Small intestine (tissue), 7 donors: Measurements from ENCODE around the gene PMM1. TPM values are rescaled to one million over a fixed set of nuclear protein-coding genes. Genes with fewer than 3 reads are reported as not detected.

Experiments used
- DNase-seq, 2 donors: peaks; one replicate each; pipeline versions ENCODE4 v3.0.0 to v3.0.0-alpha.2; 2013
- FAIRE-seq: peaks from 2 replicates; lab custom pipeline; 2012; peaks lifted over from hg19 to GRCh38; lab: Jason Lieb, UNC
- H3K27ac ChIP-seq, 3 donors: one replicate each; pipeline ENCODE4 v1.5.1; 2013; ENCODE audit warnings: low read length in 2 of 3, mild to moderate bottlenecking in 2 of 3, control low read depth in 1 of 3, inconsistent platforms in 1 of 3, low read depth in 1 of 3, moderate library complexity in 1 of 3
- H3K27me3 ChIP-seq, 3 donors: one replicate each; pipeline ENCODE4 v1.6.1; 2013; ENCODE audit warnings: low read length in 3 of 3, inconsistent platforms in 1 of 3; ENCODE audit not compliant: control insufficient read depth in 3 of 3, insufficient read depth in 3 of 3
- H3K36me3 ChIP-seq, 3 donors: one replicate each; pipeline ENCODE4 v1.6.1; 2013; ENCODE audit warnings: low read length in 3 of 3, inconsistent platforms in 1 of 3, low read depth in 1 of 3, mild to moderate bottlenecking in 1 of 3, moderate library complexity in 1 of 3; ENCODE audit not compliant: control insufficient read depth in 3 of 3, insufficient read depth in 2 of 3
- H3K4me1 ChIP-seq, 3 donors: one replicate each; pipeline ENCODE4 v1.6.1; 2013; ENCODE audit warnings: low read length in 2 of 3, inconsistent platforms in 1 of 3, low read depth in 1 of 3, mild to moderate bottlenecking in 1 of 3, moderate library complexity in 1 of 3; ENCODE audit not compliant: control insufficient read depth in 3 of 3, insufficient read depth in 2 of 3
- H3K4me3 ChIP-seq, 3 donors: one replicate each; pipeline ENCODE4 v1.5.1; 2013; ENCODE audit warnings: low read length in 3 of 3, control low read depth in 1 of 3, inconsistent platforms in 1 of 3, low read depth in 1 of 3, mild to moderate bottlenecking in 1 of 3, moderate library complexity in 1 of 3
- H3K9me3 ChIP-seq, 2 donors: one replicate each; pipeline ENCODE4 v1.6.1; 2013; ENCODE audit warnings: low read depth in 1 of 2, low read length in 1 of 2; ENCODE audit not compliant: control insufficient read depth in 2 of 2, insufficient read depth in 1 of 2
- WGBS, 3 donors: extraction: QIAGEN DNeasy Blood & Tissue Kit; methylation state at CpG; one replicate each; pipeline ENCODE4 v1.1.7; 2013; 5-methylcytosine and 5-hydroxymethylcytosine counted together
- polyA plus RNA-seq, 4 donors: library from polyadenylated mRNA; stranded (reverse) in 3 of 4; unstranded in 1 of 4; fragments of 200-250 nt in 3 of 4; fragments of 120-200 nt in 1 of 4; gene quantifications; one replicate each; pipeline versions ENCODE4 v1.2.1 to v1.2.3, GENCODE V29; 2013
- donor health status: healthy with polysubstance abuse.
- donor health status: control.
- donor health status: control.
- donor health status: Bipolar disorder and iron deficiency.
- donor health status: healthy.

PMM1 gene
- polyA plus RNA-seq, 4 donors, result 45.5 to 125 (median 90.4) TPM

DNA sequence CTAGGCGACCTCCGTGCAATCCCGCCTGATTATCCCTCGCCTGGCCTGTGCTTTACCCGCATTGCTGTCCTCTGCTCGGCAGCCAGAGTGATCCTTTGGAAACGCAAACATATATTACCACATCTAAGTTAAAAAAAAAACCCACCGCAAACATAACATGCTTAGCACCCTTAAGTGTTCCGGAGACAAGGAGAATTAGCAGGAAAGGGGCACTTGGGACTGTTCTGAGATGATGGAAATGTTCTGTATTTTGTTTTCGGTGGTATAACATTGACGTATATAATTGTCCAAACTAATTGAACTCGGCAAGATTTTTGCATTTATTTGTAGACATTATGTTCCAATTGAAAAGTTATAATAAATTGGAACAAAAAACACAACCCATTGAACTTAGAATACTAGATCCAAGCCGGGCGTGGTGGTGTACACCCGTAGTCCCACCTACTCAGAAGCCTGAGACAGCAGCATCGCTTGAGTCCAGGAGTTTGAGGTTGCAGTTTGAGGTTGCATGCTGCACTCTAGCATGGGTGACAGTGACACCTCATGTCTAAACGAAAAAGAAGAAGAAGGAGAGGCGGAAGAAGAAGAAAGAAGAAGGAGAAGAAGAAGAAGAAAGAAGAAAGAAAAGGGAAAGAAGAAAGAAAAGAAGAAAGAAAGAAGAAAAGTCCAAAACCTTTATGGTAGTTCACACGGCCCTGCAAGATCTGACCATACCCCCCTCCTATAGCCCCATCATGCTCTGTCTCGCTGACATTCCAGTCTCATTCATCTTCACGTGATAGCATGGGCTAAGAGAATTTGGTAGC, 44.8 kb downstream of the PMM1 start:
- no peaks in the 10 kb centered on the region for H3K9me3 ChIP-seq
- DNase-seq (no peak), FAIRE-seq (no peak)
- H3K27ac ChIP-seq, result peak overlapping the region in 1 of 3 donors; percentile 29
- peak overlapping the region; percentile 14 to 98 (median 75) for H3K4me3 ChIP-seq
- 23 to 24% (median 24%) methylated on average over 21 of the region's 21 CpGs for WGBS, 3 donors
- H3K27me3 ChIP-seq, result no peaks in the 10 kb centered on the region
- H3K4me1 ChIP-seq, result peaks cover 2 to 7% (median 2%) of the 10 kb centered on the region in 3 donors
- H3K36me3 ChIP-seq, result peaks cover 0 to 14% (median 0%) of the 10 kb centered on the region in 3 donors

DNA sequence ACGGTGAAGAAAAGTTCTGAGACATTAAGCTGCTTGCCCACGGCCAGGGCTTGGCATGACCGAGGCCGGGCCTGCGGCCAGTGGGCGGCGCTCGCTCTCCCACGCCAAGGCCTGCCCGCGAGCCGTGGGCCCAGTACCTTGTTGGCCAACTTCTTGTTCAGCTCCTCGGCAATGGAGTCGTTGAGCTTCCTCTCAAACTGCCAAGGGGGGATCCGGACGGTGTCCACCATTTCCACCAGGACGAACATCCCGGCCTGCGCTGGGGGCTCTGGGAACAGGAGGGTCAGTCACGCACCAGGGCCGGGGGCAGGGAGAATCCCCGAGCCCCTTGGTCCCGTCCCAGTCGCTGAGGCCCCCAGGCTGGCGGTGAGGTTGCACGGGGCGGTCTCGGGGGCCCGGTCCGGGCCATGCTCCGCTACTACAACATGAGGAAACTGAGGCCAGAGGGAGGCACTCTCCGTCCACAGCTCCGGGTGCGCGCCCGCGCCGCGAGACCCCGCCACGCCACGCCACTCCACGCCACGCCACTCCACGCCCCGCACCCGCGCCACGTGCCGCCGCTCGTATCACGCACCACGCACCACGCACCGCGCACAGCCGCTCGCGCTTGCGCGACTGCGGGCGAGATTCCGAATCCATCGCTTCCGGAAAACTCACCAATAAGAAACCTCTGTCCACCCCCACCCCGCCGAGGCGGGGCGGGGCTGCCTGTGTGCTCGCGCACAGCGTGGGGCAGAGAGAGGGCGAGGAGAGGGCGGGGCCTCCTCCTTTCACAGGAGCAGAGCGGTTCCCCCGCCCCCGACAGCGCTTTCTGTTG, 45.6 kb downstream of the PMM1 start, which contains the start of gene POLR3H:
POLR3H (minus strand) TSS at position 617 of the 817 bp plus-strand sequence; CDS start at position 248, 369 bp downstream.
- H3K4me1 ChIP-seq, result peaks cover 2 to 7% (median 2%) of the 10 kb centered on the region in 3 donors
- H3K36me3 ChIP-seq, result peaks cover 0 to 21% (median 0%) of the 10 kb centered on the region in 3 donors
- FAIRE-seq (no peak), DNase-seq (peak; percentile 99)
- peak within 1 kb of the TSS; percentile 75 to 98 (median 77) for H3K4me3 ChIP-seq
- WGBS, 3 donors, result 1% methylated on average over 62 to 80 of the region's 80 CpGs
- no peaks in the 10 kb centered on the region for H3K27me3 ChIP-seq
- H3K27ac ChIP-seq, result peak within 1 kb of the TSS; percentile 27 to 77 (median 75)
- no peaks in the 10 kb centered on the region for H3K9me3 ChIP-seq

DNA sequence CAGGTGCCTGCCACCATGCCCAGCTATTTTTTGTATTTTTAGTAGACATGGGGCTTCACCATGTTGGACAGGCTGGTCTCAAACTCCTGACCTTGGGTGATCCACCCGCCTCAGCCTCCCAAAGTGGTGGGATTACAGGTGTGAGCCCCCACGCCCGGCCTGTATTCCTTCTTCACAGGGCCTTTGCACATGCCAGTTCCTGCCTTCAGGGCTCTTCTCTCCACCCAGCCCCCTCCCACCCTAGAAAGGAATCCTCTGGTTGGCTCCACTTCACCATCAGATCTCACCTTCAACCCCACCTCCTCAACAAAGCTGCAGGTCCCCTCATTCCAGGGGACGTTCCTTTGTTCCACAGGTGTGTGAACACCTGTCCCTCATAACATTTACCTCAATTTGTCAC, 47.4 kb downstream of the PMM1 start:
- Histone ChIP-seq H3K36me3 (peaks cover 0 to 36% (median 0%) of the 10 kb centered on the region in 3 donors), H3K27ac (no peak overlapping the region), H3K27me3 (no peaks in the 10 kb centered on the region), H3K4me3 (no peak overlapping the region), H3K4me1 (peaks cover 2 to 7% (median 2%) of the 10 kb centered on the region in 3 donors), H3K9me3 (no peaks in the 10 kb centered on the region)
- DNase-seq (no peak), FAIRE-seq (no peak)
- WGBS, 3 donors, result 83 to 92% (median 88%) methylated on average over 4 of the region's 4 CpGs

DNA sequence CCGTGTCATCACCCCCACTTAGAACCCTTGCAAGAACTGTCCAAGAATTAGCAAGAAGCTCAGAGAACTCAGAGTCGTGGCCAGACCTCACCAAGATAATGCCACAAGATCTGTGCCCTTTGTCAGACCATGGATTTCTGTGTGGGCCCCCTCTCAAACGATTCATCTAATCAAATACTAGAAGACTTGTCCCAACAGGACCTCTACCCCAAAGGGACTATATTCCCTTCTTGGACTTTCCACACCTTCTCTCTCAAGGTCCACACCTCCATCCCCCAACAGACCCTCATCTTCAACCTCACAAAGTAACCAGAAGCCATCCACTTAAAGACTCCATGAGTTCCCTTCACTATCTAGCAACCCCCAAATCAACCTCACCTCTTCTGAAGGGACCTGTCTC, 48.2 kb downstream of the PMM1 start:
- 47 to 70% (median 54%) methylated on average over 3 of the region's 3 CpGs for WGBS, 3 donors
- H3K4me1 ChIP-seq, result peaks cover 2 to 7% (median 2%) of the 10 kb centered on the region in 3 donors
- peaks cover 0 to 41% (median 0%) of the 10 kb centered on the region in 3 donors for H3K36me3 ChIP-seq
- H3K27me3 ChIP-seq, result no peaks in the 10 kb centered on the region
- H3K4me3 ChIP-seq, result no peak overlapping the region
- FAIRE-seq, result no peak
- H3K9me3 ChIP-seq, result no peaks in the 10 kb centered on the region
- DNase-seq, result no peak
- no peak overlapping the region for H3K27ac ChIP-seq

DNA sequence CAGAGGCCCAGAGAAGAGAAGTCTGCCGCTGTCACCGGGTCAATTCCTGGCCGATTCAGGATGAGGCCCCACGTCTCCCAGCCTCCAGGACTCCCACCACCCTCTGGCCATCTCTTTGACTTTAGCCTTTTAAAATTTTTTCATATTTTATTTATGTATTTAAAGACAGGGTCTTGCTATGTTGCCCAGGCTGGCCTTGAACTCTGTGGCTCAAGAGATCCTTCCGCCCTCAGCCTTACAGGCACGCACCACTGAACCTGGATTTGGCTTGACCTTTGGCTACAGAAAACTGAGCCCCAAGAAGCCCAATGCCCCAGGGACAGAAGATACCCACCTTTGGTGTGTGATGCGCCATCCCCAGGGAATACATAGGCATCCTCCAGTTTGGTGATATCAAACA, 49.3 kb downstream of the PMM1 start:
- FAIRE-seq (no peak), DNase-seq (no peak)
- H3K4me3 ChIP-seq, result no peak overlapping the region
- H3K27ac ChIP-seq, result no peak overlapping the region
- no peaks in the 10 kb centered on the region for H3K27me3 ChIP-seq
- H3K9me3 ChIP-seq, result no peaks in the 10 kb centered on the region
- H3K4me1 ChIP-seq, result peaks cover 2 to 7% (median 2%) of the 10 kb centered on the region in 3 donors
- H3K36me3 ChIP-seq, result peaks cover 0 to 41% (median 0%) of the 10 kb centered on the region in 3 donors
- 93 to 95% (median 94%) methylated on average over 7 of the region's 7 CpGs for WGBS, 3 donors

DNA sequence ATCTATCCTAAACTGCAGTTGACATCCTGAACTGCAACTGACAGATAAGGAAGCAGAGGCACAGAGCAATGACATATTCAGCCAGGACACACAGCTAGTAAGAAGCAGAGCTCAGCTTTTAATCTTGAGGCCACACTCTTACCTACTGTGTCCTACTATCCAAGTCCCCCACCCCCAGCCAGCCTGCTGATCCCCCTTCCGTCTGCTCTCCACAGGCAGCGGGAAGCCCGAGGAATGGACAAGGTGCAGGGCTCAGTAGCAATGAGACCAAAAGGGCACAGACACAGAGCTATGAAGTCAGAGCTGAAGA, 49.7 kb downstream of the PMM1 start:
- FAIRE-seq (no peak), DNase-seq (no peak)
- no peaks in the 10 kb centered on the region for H3K27me3 ChIP-seq
- no peak overlapping the region for H3K27ac ChIP-seq
- peaks cover 2 to 7% (median 2%) of the 10 kb centered on the region in 3 donors for H3K4me1 ChIP-seq
- peaks cover 0 to 41% (median 0%) of the 10 kb centered on the region in 3 donors for H3K36me3 ChIP-seq
- H3K4me3 ChIP-seq, result no peak overlapping the region
- H3K9me3 ChIP-seq, result no peaks in the 10 kb centered on the region
- WGBS, 3 donors, result 76 to 90% (median 88%) methylated on average over 3 of the region's 3 CpGs

DNA sequence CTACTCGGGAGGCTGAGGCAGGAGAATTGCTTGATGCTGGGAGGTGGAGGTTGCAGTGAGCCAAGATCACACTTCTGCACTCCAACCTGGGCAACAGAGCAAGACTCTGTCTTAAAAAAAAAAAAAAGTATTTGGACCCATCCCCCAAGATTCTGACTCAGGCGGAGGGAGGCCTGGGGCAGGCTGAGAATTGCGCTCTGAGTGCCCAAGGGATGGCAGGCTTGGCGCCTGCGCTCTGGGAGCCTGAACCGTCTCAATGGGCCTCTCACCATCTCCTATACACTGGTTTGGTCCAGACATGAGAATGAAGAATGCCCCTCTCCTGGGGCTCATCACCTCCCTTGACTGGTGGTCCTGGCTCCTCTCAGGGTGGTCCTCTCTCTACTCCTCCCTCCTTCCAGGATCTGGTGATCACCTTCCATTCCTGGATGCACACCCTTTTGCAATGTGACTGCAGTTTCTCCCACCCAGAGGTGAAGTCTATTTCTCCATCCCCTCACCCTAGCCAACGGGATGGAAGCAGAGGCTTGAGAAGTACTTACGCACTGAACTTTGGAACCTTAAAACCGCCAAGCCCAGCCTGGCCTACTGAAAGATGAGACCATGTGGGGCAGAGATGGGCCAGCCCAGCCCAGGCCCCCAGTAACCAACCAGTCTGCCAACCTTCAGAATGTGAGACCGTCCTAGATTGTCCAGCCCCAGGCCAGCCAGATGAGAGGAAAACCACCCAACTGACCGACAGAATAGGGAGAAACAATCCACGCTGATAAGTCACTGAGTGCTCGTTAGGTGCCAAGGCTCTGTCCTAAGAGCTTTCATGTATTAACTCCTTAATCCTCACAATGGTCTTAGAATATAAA, 50.3 kb downstream of the PMM1 start:
- FAIRE-seq, result no peak
- WGBS, 3 donors, result 64 to 72% (median 65%) methylated on average over 13 of the region's 13 CpGs
- H3K36me3 ChIP-seq, result peaks cover 0 to 45% (median 0%) of the 10 kb centered on the region in 3 donors

More for the DNA sequence above, 50.3 kb downstream of the PMM1 start:
- no peak overlapping the region for H3K27ac ChIP-seq
- H3K9me3 ChIP-seq, result no peaks in the 10 kb centered on the region
- peak in 1 of 2 donors; percentile 31 for DNase-seq
- H3K4me3 ChIP-seq, result no peak overlapping the region
- H3K27me3 ChIP-seq, result no peaks in the 10 kb centered on the region
- peaks cover 2 to 3% (median 2%) of the 10 kb centered on the region in 3 donors for H3K4me1 ChIP-seq
